ENCODE data around the gene CASP8.
"Not testable (repeated sequence)": the region's sequence is repeated elsewhere in the genome, so short reads cannot be mapped to it uniquely, and the experiment has no call there.

CASP8 gene

DNA sequence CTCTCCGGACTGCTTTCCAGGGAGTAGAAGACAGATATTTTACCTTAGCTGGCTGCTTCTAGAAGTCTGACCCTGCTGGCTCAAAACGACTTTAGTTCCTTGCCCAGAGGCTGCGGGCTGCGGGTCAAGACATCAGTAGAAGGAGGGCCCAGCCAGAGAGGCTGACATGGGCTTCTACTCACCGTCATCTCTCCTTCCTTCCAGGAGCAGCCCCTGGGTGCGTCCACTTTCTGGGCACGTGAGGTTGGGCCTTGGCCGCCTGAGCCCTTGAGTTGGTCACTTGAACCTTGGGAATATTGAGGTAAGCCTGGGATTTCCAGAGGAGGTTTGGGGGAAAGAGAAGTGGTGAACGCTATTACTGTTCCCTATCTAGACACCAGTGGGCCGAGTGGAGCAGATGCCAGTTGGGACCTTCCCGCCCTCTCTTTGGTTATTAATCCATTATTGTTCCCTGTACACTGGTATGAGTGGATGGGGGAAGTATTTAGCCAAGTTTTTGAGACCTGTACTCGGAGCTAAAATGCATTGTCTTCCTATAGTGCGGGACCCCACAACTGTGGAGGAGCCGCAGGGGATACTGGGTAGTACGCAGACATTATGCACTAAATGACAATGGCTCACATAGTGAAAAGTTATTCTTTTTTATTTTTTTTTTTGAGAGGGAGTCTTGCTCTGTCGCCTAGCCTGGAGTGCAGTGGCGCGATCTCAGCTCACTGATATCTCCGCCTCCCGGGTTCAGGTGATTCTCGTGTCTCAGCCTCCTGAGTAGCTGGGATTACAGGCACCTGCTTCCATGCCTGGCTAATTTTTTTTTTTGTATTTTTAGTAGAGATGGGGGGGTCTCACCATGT lies 26.3 kb upstream of the CASP8 start:
- DNase-seq (ENCODE audit: low read depth) = no peak
- TF ChIP-seq, protein P1, sequence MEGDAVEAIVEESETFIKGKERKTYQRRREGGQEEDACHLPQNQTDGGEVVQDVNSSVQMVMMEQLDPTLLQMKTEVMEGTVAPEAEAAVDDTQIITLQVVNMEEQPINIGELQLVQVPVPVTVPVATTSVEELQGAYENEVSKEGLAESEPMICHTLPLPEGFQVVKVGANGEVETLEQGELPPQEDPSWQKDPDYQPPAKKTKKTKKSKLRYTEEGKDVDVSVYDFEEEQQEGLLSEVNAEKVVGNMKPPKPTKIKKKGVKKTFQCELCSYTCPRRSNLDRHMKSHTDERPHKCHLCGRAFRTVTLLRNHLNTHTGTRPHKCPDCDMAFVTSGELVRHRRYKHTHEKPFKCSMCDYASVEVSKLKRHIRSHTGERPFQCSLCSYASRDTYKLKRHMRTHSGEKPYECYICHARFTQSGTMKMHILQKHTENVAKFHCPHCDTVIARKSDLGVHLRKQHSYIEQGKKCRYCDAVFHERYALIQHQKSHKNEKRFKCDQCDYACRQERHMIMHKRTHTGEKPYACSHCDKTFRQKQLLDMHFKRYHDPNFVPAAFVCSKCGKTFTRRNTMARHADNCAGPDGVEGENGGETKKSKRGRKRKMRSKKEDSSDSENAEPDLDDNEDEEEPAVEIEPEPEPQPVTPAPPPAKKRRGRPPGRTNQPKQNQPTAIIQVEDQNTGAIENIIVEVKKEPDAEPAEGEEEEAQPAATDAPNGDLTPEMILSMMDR (IDR thresholded peaks at IDR 0.05; ENCODE audit: control insufficient read depth, insufficient read depth, low read depth, low read length, missing control alignments) = no peak
- H3K4me3 ChIP-seq (ENCODE audit: control insufficient read depth, low read depth, low read length) = no peak overlapping the region

DNA sequence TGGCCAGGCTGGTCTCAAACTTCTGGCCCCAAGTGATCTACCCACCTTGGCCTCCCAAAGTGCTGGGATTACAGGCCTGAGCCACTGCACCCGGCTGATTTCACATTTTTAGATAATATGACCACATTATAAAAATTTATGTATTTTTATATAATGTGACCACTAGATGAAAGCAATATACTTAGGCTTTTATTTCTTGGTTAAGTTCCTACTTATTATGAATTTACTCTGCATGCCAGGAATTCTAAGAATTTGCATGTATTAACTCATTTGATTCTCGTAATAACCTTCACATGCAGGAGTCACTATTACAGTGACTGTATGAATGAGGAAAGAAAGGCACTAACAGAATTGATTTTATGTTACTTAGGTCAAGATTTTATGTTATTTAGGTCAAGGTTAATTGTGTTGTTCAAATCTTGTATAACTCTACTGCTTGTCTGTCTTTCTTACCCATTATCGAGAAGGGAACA lies 25.6 kb upstream of the CASP8 start:
- no peak for DNase-seq (ENCODE audit: low read depth)
- TF ChIP-seq, protein P1 (IDR thresholded peaks at IDR 0.05; ENCODE audit: control insufficient read depth, insufficient read depth, low read depth, low read length, missing control alignments) = no peak
- H3K4me3 ChIP-seq (ENCODE audit: control insufficient read depth, low read depth, low read length) = no peak overlapping the region

DNA sequence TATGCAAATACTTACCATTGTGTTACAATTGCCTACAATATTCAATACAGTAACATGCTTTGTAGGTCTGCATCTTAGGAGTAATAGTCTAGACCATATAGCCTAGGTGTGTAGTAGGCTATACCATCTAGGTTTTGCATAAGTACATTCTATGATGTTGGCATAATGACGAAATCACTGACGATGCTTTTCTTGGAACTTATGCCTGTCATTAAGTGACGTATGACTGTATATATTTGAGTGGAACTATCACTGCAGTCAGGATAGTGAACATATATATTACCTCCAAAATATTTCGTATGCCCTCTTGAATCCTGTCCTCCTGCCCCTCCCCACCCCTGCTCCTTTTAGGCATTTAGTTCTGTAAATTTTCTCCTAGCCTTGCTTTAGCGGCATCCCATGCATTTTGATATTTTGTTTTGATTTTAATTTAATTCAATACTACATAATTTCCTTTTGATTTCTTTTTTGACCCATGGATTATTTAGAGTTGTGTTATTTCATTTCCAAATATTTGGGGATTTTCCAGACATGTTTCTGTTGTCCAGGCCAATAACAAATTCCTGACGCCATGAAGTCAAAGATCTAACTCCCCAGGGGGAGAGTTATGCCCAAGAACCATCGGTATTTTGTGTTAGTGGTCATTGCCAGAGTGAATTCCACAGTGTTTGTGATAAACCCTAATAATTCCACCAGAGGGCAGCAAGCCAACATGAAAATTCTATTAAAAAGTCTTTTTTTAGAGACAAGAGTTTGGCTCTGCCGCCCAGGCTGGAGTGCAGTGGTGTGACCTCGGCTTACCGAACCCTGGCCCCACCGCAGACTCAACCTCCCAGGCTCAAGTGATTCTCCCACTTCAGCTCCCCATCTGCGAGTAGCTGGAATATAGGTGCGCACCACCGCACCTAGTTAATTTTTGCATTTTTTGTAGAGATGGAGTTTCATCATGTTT lies 24.2 kb upstream of the CASP8 start:
- DNase-seq (ENCODE audit: low read depth) = peak; percentile 55
- TF ChIP-seq, protein P1 (IDR thresholded peaks at IDR 0.05; ENCODE audit: control insufficient read depth, insufficient read depth, low read depth, low read length, missing control alignments) = peak; percentile 58
- no peak overlapping the region; the same call in 1 of the 2 replicates for H3K4me3 ChIP-seq (ENCODE audit: control insufficient read depth, low read depth, low read length)

DNA sequence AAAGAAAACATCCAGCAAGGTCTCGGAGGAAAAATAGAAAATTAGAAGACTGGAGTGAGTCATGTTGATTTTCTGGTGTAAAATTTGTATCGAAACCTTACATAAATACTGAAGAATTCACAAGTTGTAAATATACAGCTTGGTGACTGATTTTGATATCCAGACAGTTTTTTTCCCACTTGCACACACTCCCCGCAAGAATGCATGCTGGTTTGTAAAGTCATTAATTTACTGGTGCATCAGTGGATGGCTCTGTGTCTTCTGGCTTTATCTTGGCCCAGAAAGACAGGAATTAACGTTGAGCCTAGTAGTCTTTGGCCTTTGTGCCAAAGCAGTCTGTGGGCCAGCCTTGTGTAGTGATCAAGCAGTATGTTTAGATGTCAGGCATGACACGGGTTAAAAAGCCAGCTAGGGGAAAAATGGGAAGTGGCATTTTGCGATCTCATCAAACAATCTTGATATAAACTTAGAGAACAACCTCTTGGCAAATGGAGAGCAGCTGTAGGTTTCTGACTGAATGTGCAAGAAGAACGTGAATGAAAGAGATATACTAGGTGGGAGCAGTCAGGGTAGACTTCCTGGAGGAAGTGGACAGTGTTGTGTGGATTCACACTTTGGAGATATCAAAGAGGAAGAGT lies 22.7 kb upstream of the CASP8 start:
- no peak for DNase-seq (ENCODE audit: low read depth)
- TF ChIP-seq, protein P1 (IDR thresholded peaks at IDR 0.05; ENCODE audit: control insufficient read depth, insufficient read depth, low read depth, low read length, missing control alignments) = no peak
- no peak overlapping the region for H3K4me3 ChIP-seq (ENCODE audit: control insufficient read depth, low read depth, low read length)

DNA sequence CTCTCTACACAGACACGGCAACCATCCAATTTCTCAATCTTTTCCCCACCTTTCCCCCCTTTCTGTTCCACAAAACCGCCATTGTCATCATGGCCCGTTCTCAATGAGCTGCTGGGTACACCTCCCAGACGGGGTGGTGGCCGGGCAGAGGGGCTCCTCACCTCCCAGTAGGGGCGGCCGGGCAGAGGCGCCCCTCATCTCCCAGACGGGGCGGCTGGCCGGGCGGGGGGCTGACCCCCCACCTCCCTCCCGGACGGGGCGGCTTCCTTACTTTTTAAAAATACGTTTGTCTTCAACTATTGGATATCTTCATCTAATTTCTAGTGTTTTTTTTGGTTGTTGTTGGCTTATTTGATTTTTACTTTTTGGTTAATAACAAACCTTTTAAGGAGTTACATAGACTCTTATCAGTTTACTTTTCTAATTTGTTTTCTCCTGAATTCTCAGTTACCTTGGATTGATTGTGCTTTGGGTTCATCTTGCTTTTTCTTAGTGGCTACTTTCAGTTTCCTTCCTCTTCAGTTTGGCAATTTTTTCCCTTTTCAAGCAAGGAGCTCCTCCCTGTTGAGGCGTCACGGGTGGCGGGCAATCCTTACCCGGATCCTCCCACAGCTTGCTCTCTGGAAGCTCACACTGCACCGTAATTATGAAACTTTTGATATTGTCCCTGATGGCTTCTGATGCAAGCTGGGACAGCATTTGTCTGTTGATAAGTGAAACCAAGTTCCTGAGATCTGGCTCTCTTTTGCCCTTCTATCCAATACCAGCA lies 21.0 kb upstream of the CASP8 start:
- not testable (repeated sequence) for H3K4me3 ChIP-seq (ENCODE audit: control insufficient read depth, low read depth, low read length); DNase-seq (ENCODE audit: low read depth)

DNA sequence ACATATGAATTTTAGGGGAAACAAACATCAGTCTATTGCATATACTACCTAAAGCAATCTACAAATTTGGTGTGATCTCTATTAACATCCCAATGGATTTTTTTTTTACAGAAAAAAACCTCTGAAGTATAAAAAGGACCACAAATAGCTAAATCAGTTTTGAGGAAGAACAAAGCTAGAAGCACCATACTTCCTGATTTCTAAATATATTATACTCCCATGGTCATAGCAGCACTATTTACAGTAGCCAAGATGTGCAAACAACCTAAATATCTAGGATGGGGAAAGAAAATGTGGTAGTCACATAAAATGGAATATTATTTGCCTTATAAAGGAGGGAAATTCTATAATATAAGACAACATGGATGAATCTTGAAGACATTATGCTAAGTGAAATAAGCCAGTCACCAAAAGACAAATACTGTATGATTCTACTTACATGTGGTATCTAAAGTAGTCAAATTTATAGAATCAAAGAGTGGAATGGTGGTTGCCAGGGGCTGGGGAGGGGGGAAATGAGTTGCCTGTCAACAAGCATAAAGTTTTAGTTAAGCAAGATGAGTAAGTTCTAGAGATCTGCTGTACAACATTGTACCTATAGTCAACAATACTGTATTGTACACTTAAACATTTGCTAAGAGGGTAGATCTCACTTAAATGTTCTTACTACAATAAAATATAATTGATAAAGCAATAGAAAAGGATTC lies 17.6 kb upstream of the CASP8 start:
- no peak for DNase-seq (ENCODE audit: low read depth)
- H3K4me3 ChIP-seq (ENCODE audit: control insufficient read depth, low read depth, low read length) = no peak overlapping the region
- TF ChIP-seq, protein P1 (IDR thresholded peaks at IDR 0.05; ENCODE audit: control insufficient read depth, insufficient read depth, low read depth, low read length, missing control alignments) = no peak

Measured in AG09309 (cell line).